ENCODE data around the gene FAIM2.

FAIM2 gene

DNA sequence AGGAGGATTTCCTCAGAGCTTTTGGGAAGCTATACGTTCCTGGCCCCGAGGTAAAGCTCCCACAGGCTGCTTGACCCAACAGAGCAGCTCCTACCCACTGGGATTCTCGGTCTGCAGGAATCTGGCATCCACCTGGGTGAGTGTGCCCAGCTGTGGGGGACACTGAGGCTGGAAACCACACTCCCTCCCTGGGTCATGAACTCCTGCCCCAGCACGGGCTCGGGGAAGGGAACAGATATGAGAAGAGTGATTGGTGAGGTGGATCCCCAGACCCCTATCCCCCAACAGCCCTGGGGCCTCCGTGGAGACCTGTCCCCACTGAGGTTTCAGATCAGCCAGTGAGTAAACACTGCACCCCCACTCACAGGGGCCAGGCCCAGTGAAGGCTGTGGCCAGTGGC is 3.3 kb downstream of the FAIM2 start:
- no peak for DNase-seq (ENCODE audit: low read depth, low spot score)
- no peak overlapping the region for H3K27ac ChIP-seq

DNA sequence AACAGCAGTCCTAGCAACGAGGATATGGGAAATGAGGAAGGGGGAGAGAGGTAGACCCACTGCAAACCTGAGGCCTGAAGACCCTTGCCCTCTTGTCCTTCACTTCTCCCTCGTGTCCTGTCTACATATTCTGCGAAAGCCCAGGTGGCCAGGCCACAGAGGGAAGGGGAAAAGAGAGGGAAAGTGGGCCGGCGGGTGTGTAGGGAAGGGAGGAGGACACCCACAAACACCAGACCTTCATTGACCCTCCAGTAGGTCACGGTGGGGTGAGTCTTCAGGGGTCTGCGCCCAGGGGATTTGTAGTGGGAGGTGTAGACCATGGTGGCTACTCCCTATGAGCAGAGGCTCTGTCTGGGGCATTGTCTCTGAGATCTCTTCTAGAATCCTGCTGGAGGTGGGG is 3.8 kb downstream of the FAIM2 start:
- no peak overlapping the region for H3K27ac ChIP-seq
- DNase-seq (ENCODE audit: low read depth, low spot score), result no peak

DNA sequence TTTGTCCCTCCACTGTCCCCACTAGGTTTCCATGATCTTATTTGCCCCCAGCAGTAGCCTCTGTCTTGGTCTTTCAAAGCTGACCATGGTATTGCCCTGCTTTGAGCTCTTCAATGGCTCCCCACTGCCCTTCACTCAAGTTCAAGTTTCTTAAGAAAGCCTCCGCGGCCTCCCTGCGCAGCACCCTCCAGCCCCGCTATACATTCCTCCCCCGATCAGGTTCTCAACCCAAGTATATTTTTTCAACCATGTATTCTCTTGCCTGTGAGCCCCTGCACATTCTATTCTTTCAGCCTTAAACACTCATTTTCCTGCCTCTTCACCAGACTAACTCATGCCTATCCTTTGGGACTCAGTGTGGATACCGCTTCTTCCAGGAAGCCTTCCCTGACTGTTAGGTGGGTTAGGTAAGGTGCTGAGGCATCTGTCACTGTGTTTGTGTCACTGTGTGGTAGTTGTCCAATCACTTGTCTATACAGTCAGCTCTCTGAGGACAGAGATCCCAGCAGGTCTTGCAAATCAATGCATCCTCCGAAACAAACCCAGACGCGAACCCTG is 4.3 kb downstream of the FAIM2 start:
- no peak overlapping the region for H3K27ac ChIP-seq
- no peak for DNase-seq (ENCODE audit: low read depth, low spot score)

DNA sequence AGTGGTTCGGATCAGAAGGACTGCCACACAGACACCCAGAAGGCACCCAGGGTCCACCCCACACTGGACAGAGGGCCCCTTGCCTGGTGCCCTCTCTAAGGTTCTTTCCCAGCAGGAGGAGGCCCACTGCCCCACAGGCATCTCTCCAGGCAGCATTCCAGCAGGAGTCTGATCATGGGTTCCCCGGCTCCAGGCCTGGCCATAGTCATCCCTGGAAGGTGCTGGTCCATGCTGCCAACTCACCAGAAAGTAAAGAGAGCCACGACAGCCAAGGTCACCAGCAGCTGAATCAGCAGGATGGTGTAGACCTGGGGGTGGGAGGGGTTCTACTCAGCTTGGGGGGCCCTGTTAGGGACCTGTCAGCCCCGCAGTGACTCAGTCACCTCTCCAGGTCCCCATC is 6.4 kb downstream of the FAIM2 start:
- H3K27ac ChIP-seq, result no peak overlapping the region
- DNase-seq (ENCODE audit: low read depth, low spot score), result no peak

DNA sequence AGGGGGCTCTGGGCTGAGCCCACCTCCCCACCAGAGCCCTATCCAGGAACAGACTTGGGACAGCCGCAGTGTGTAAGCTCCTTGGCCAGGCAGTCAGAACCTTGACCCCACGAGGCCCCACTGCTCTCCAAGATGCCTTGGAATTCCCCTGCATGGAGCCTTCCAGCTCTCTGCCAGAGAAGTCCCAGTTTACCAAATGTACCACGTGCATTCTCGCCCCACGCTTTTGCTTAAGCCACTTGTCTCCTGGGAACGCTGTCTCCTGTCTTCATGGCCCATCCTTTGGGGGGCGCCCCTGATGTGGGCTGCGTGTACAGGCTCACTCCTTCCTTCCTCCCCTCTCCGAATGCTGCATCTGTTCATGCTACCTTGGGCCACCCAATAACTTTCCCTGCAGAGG is 7.9 kb downstream of the FAIM2 start:
- no peak overlapping the region for H3K27ac ChIP-seq
- no peak for DNase-seq (ENCODE audit: low read depth, low spot score)

DNA sequence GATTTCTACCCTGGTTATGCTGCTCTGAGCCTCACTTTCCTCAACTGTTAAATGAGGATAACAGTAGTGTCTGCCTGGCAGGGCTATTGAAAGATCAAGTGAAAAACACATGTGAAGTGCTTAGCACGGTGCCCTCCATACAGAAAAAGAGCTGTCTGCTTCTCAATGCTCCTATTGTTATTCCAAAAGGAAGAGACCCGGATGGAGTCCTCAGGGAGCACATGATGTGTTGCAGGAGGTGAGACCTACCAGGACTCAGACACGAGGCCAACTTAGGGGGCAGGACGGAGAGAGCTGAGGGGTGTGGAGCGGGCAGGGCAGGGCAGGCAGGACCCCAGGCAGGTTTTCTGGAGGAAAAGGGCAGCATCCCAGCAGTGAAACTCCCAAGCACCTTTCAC is 8.9 kb downstream of the FAIM2 start:
- DNase-seq (ENCODE audit: low read depth, low spot score), result no peak
- peak overlapping the region; percentile 30 for H3K27ac ChIP-seq

DNA sequence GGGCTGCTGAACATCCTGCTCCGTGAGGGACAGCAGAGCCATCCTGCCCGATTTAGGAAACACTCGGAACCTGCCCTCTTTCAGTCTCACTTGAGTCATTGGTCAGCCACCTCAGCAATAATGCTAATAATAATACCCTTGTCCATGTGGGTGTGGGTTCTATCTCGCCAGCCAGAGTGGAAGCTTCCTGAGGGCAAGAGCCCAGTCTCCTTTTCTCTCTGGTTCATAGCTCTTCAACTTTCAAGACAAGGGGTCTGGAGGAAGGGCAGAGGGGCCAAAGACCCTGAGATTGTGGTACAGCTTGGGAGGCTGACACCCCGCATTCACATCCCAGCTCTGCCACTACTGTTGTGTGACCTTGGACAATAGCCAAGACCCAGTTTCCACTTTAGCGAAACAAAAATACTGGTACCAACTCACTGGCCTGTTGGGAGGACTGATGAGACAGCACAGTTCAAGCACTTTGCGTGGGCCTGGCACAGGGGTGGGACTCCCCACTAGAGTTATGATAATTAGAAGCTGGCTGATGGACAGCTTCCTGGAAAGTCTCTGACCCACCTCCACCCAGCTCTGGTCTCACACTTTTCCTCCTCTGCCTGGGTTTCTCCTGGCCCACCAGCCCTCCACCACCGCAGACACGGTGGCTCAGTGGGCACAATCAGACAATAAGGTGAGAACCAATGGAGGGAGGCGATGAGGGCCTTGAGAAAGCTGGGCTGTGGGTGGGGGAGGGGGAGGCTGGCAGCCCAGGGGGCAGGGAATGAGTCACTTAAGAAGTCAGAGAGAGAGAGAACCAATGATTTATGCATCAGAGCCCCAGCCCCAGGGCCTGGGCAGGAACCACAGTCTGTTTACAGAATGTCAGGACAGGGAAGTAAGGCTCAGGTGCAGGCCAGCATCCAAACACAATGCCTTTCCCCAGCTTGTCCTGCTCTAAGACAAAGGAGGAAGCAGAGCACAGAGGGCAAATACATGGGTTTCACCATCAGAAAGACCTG is 9.6 kb downstream of the FAIM2 start:
- peak; percentile 73 for DNase-seq (ENCODE audit: low read depth, low spot score)
- peak overlapping the region; percentile 30 for H3K27ac ChIP-seq

DNA sequence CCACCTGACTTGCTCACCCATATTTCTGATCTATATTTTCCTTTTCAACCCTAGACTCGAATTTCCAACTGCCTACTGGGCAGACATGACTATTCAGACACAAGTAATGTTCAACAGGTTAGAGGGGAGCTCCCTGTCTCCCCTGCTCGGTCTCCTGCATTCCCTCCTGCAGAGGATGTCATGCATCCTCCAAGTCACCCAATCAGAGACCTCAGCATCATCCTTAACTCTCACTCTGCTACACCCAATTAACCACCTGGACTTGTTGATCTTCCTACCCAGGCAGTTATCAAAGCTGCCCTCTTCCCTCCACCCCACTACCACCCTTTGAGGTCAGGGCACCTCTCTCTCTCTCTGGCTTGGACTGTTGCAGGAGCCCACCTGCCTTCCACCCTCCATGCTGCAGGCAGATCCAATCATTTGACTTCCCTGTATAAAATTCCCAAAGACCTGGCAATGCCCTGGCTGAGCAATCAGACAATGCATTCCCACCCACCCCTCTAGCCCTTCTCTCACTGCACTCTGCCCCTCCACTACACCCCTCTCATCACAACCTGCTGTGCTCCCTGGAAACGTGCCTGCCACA is 10.9 kb downstream of the FAIM2 start:
- no peak overlapping the region for H3K27ac ChIP-seq
- DNase-seq (ENCODE audit: low read depth, low spot score), result no peak

DNA sequence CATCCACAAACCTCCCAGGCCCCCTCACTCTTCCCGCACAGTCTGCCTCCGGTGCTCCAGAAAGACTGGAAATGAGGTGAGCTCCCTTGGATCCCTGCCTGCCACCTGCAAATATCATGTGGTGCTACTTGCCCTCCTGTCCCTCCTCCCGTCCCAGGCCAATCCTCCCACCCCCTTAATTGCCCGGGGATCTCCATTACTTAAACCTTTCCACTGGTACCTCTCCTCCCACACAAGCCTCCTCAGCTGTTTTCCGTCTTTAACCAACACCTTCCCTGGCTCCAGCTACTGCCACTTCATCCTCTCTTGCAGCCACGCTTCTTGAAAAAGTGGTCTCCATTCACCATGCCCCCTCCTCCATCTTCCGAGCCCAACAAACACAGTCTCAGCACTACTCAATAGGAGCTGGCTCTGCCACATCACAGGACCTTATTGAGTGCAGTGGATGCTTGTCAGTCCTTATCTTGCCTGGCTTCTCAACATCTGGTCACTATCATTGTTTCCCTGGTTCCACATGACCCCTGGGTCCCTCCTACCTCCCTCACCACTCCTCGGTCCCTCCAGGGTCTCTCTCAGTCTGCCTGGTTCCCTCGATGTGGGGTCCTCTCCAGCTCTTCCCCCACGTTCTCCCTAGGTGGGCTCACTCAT is 11.5 kb downstream of the FAIM2 start:
- no peak for DNase-seq (ENCODE audit: low read depth, low spot score)
- H3K27ac ChIP-seq, result no peak overlapping the region

DNA sequence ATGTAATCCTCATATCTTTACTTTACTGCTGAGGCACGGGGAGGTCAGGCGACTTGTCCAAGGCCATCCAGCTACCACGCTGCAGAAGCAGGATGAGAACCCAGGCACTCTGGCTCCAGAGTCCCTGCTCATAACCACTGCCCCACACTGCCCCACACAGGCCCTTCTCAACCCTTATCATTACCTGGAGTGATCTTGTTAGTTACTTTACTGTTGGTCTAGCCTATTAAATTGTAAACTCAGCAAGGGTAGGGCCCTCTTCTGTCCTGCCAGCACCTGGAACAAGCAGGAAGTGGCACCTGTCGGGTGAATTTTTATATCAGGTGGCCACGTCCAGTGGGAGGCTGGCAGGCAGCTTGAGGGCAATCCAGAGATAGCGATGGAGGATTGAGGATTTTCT is 12.2 kb downstream of the FAIM2 start:
- no peak overlapping the region for H3K27ac ChIP-seq
- DNase-seq (ENCODE audit: low read depth, low spot score), result no peak

DNA sequence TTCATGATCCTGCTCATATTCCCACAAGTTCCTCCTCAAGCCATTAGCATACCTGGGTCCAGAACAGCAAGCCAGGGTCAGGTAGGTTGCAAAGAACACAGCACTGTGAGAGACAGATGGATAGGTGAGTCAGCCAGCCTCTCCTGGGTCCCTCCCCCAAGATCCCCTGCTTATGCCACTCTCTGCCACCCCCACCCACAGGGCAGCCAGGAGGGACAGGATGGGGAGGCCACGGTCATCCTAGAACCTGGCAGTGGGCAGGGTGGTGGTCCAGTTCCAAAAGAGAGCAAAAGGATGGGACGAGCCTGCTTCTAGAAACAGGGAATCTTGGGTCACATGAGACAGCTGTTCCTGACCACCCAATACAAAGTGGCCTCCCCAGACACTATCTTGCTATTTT is 12.7 kb downstream of the FAIM2 start:
- H3K27ac ChIP-seq, result no peak overlapping the region
- DNase-seq (ENCODE audit: low read depth, low spot score), result no peak

DNA sequence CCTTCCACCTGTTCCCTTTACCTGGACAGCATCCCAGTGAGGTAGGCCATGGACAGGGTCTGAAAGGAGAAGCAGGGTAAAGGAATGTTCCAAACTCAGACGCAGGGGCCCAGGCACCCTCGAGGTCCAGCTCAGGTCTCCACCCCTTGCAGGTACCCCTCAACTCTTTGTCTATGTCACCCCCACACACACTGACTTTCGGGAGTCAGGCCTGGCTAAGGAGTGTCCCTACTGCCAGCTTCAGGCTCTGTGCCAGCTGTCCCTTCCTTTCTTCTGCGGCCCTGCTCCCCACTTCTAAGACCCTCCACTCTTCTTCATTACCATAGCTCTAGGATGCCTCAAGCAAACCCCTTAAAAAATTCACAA is 13.6 kb downstream of the FAIM2 start:
- no peak overlapping the region for H3K27ac ChIP-seq
- no peak for DNase-seq (ENCODE audit: low read depth, low spot score)

DNA sequence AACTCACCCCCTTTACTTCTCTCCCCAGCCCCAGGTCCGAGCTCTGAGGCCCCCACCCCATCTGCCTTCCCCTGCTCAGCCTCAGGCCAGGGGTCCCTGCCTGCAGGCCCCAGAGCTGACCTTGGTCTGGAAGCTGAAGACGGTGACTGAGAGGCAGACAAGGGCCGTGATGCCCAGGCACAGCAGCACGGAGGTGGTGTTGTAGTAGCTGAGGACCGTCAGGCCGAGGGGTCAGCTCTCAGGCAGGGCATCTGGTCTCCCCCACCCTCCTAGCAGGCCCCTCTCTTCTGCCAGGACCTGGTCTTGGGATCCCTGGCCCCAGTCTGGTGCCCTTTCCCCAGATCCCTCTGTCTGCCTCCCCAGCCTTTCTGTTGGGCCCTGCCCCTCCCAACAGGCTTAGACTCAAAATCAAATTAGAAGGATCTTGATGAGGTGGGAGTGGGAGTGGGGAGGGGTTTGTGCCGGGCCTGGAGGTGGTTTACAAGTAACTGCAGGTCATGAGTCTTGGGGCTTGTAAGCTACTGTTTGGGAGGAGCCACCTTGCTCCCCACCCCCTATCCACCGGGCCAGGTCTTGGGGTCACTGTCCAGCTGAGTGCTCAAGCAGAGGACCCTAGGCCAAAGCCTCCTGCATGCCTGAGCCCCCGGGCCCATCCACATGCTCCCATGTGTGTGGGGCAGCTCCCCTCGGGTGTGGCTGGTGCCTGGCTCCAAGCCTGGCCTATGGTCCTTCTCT is 14.2 kb downstream of the FAIM2 start:
- DNase-seq (ENCODE audit: low read depth, low spot score), result no peak
- H3K27ac ChIP-seq, result no peak overlapping the region

DNA sequence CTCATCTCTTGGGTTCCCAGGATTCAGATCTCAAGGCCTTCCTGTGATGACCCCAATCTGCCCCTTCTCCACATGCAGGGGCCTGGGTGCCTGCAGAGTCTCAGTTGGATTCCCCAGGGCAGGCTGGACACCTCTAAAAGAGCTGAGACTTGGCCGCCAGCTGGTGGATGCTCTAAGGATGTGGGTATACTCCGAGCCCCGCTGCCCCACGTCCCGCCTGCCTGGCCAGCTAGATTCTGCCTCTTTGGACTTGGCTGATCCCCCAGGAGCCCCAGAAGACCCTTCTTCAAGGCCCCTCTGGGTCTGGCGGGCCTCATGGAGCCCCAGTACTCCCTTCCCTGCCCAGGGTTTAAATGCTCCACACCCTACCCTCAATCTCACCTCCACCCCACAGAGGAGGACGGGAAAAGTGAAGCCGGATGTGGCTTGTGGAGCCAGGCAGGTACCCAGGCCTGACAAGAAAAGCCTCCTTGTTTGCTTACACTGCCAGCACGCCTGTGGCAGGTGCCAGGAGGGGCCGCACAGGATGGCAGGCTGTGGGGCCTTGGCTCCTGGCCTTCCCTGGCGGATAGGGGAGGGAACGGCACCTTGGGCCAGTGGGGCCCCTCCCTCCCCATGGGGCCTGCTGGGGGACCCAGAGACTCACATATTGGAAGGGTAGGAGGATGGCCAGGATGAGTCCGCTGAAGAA is 15.1 kb downstream of the FAIM2 start:
- no peak for DNase-seq (ENCODE audit: low read depth, low spot score)

DNA sequence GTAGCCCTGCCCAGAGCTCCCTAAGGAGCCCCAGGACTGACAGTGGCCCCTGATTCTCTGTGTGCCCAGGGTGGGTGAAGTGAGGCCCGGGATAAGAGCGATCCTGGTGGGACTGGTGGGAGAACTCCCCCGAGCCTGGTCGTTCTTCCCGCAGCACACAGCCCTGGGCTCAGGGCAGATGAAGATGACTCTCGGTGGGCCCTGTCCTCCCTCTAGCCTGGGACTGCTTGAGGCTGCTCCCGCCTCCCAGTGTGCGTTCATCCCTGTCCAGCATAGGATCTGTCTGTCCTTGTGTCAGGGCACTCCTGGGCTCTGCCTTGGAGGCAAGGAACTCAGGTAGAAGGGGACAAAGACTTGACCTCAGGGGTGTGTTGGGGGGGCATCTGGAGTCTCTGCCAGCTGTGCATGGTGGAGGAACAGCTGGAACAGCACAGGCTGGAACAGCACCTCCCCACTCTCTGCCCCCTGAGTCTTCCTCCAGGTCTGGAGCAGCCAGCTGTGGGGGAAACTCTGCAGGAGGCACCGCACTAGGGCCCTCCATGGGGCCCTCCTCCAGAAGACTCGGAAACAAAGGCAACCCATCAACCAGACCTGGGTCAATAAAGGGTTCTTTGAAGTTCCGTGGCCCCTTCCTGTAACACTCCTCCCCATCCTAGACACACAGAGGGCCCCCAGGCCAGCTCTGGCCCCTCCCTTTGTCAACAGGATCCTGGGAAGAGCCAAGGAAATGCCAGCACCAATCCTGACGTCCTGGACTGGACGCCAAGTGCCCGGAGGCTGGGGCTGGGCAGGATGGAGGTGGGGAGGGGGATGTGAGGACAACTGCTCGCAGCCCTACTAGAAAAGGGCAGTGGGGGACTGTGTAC is 15.9 kb downstream of the FAIM2 start:
- DNase-seq (ENCODE audit: low read depth, low spot score), result no peak
- H3K27ac ChIP-seq, result no peak overlapping the region

More for the DNA sequence above, 15.1 kb downstream of the FAIM2 start:
- no peak overlapping the region for H3K27ac ChIP-seq

DNA sequence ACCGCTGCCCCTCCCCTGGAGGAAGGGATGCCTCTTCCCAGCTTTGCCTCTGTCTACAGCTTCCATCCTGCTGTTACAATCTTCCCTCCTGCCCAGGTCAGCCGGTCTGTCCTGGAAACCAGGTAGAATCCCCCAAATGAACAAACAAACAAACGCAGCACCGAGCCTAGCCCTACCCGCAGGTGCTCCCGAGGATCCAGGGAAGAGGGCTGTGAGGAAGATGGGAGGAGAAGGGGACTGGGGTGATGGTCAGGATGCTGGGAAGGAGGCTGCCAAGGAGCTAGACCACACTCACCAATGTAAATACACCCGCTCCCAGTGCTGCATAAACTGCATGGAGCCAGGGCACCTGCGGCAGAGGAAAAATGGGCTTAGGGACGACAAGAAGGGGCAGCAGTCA is 16.6 kb downstream of the FAIM2 start:
- no peak overlapping the region for H3K27ac ChIP-seq
- no peak for DNase-seq (ENCODE audit: low read depth, low spot score)

DNA sequence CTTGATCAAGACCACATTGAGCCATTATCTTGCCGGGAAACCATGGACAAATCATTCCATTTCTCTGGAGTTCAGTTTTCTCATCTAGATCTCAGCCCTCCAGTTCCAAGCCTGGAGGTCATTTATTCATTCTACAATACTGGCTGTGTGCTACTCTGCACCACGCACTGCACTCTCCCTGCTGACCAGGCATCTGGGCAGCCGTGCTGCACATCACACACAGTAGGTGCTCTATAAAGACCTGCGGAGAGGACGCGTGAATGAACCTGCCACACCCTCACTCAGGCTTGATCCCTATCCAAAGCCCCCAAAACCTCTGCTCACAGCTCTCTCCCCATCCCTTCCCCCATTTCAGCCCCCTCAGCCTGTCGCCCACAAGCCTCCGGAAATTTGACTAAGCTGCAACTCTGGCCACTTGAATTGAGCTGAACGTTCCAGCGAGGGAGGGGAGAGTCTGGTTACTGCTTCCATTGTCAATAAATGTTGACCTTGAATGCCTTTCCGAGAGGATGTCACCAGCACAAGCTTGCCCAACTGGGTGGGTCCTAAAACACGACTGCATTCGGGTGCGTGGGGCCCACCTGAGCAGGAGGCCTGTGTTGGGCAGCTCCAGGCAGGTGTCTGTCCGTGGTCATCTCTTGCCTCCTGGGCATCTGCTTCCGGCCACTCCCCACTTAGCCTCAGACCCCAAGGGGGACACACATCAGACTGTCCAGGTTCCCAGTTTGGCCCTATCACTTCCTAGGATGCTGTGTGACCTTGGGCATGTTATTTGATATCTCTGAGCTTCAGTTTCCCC is 17.8 kb downstream of the FAIM2 start:
- no peak overlapping the region for H3K27ac ChIP-seq
- DNase-seq (ENCODE audit: low read depth, low spot score), result no peak

DNA sequence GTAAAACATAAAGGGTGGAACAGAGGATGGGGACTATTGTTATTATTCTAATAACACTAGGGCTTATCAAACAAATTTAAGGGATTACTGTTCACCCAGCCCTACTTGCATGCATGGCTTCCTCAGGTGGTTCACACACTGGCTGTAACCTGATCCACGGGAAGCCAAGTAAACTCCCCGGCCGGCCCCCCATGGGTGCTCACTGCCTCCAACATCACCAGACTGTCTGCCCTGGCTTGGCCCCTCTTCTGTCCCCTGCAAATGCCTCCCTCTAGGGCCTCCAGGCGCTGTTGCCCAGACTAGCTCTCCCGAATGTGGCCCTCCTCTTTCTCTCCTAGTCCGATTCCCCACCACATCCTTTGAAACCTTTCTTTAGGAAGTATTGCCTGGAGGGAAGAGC is 18.6 kb downstream of the FAIM2 start:
- no peak for DNase-seq (ENCODE audit: low read depth, low spot score)
- H3K27ac ChIP-seq, result no peak overlapping the region
